Measurements from ENCODE around the gene RPS18. TPM values are rescaled to one million over a fixed set of nuclear protein-coding genes. Genes with fewer than 3 reads are reported as not detected.

RPS18 gene
- total and polyA plus RNA-seq, 2 of the 13 experiments (the other 11 are each of a cell fraction or from before 2014, with no cell fraction given) = 3,896 to 5,806 TPM

- TF ChIP-seq ZBTB49 (CRISPR knock-in tag; IDR thresholded peaks at IDR 0.05; ENCODE audit: borderline replicate concordance) = no peak
- TF ChIP-seq, protein P1, sequence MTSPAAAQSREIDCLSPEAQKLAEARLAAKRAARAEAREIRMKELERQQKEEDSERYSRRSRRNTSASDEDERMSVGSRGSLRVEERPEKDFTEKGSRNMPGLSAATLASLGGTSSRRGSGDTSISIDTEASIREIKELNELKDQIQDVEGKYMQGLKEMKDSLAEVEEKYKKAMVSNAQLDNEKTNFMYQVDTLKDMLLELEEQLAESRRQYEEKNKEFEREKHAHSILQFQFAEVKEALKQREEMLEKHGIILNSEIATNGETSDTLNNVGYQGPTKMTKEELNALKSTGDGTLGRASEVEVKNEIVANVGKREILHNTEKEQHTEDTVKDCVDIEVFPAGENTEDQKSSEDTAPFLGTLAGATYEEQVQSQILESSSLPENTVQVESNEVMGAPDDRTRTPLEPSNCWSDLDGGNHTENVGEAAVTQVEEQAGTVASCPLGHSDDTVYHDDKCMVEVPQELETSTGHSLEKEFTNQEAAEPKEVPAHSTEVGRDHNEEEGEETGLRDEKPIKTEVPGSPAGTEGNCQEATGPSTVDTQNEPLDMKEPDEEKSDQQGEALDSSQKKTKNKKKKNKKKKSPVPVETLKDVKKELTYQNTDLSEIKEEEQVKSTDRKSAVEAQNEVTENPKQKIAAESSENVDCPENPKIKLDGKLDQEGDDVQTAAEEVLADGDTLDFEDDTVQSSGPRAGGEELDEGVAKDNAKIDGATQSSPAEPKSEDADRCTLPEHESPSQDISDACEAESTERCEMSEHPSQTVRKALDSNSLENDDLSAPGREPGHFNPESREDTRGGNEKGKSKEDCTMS (CRISPR knock-in tag; conservative IDR thresholded peaks at IDR 0.05) = no peak
- TF ChIP-seq AGO2 (optimal IDR thresholded peaks at IDR 0.05; ENCODE audit: low read depth, low read length) = peak; percentile 22
- TF ChIP-seq AKNA (CRISPR knock-in tag; IDR thresholded peaks at IDR 0.05; ENCODE audit: borderline replicate concordance) = no peak
- TF ChIP-seq, protein P2, sequence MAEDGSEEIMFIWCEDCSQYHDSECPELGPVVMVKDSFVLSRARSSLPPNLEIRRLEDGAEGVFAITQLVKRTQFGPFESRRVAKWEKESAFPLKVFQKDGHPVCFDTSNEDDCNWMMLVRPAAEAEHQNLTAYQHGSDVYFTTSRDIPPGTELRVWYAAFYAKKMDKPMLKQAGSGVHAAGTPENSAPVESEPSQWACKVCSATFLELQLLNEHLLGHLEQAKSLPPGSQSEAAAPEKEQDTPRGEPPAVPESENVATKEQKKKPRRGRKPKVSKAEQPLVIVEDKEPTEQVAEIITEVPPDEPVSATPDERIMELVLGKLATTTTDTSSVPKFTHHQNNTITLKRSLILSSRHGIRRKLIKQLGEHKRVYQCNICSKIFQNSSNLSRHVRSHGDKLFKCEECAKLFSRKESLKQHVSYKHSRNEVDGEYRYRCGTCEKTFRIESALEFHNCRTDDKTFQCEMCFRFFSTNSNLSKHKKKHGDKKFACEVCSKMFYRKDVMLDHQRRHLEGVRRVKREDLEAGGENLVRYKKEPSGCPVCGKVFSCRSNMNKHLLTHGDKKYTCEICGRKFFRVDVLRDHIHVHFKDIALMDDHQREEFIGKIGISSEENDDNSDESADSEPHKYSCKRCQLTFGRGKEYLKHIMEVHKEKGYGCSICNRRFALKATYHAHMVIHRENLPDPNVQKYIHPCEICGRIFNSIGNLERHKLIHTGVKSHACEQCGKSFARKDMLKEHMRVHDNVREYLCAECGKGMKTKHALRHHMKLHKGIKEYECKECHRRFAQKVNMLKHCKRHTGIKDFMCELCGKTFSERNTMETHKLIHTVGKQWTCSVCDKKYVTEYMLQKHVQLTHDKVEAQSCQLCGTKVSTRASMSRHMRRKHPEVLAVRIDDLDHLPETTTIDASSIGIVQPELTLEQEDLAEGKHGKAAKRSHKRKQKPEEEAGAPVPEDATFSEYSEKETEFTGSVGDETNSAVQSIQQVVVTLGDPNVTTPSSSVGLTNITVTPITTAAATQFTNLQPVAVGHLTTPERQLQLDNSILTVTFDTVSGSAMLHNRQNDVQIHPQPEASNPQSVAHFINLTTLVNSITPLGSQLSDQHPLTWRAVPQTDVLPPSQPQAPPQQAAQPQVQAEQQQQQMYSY (CRISPR knock-in tag; IDR thresholded peaks at IDR 0.05) = peak; percentile 70; the same call in 1 of the 2 replicates
- no peak for TF ChIP-seq ZNF674 (CRISPR knock-in tag; IDR thresholded peaks at IDR 0.05; ENCODE audit: low read depth)
- TF ChIP-seq ZNF253 (CRISPR knock-in tag; IDR thresholded peaks at IDR 0.05; ENCODE audit: borderline replicate concordance) = no peak
- TF ChIP-seq TEF (CRISPR knock-in tag; IDR thresholded peaks at IDR 0.05) = no peak
- peak; percentile 50 for TF ChIP-seq GATAD2A (CRISPR knock-in tag; IDR thresholded peaks at IDR 0.05)
Observed at GRCh38 chr6:33288921-33289783, 17.3 kb downstream of the RPS18 start, which contains the start of the genes PFDN6 and WDR46 (continued).

All from HepG2 (cell line).